DOHH2 (cell line): ENCODE data around the gene NR1H2.
A peak's percentile ranks its signal among the peaks of the same experiment; 100 is the strongest.
"Not testable (repeated sequence)": the region's sequence is repeated elsewhere in the genome, so short reads cannot be mapped to it uniquely, and the experiment has no call there.

Experiments used
- H3F3A ChIP-seq: fragments of 200-600 bp; sonication (generic), shearing (Covaris generic); 2 replicates; pipeline ENCODE4 v1.6.0; 2016; ENCODE audit warnings: antibody characterized with exemption, mild to moderate bottlenecking; ENCODE audit not compliant: control insufficient read depth, insufficient read depth
- H3K27ac ChIP-seq: fragments of 200-600 bp; sonication (generic); 2 replicates; pipeline ENCODE4 v1.5.1; 2014; ENCODE audit warnings: low read depth, mild to moderate bottlenecking, low read length, moderate library complexity
- H3K27me3 ChIP-seq: fragments of 200-600 bp; sonication (generic); 2 replicates; pipeline ENCODE4 v1.6.1; 2014; ENCODE audit warnings: mild to moderate bottlenecking, low read length, mixed read lengths; ENCODE audit not compliant: control insufficient read depth
- H3K36me3 ChIP-seq: fragments of 200-600 bp; sonication (generic); 2 replicates; pipeline ENCODE4 v1.6.1; 2014; ENCODE audit warnings: mild to moderate bottlenecking, low read length, moderate library complexity, mixed read lengths; ENCODE audit not compliant: control insufficient read depth
- H3K4me1 ChIP-seq: fragments of 200-600 bp; sonication (generic); 2 replicates; pipeline ENCODE4 v1.6.1; 2014; ENCODE audit warnings: mild to moderate bottlenecking, low read length, mixed read lengths; ENCODE audit not compliant: control insufficient read depth
- H3K4me2 ChIP-seq: fragments of 200-600 bp; sonication (generic); 2 replicates; pipeline ENCODE4 v1.6.0; 2014; ENCODE audit warnings: mild to moderate bottlenecking, low read length, moderate library complexity
- H3K4me3 ChIP-seq: fragments of 200-600 bp; sonication (generic); 2 replicates; pipeline ENCODE4 v1.5.1; 2014; ENCODE audit warnings: mild to moderate bottlenecking, low read length, mixed read lengths
- H3K79me2 ChIP-seq: fragments of 200-600 bp; sonication (generic); 2 replicates; pipeline ENCODE4 v1.6.1; 2014; ENCODE audit warnings: mild to moderate bottlenecking, low read length, mixed read lengths; ENCODE audit not compliant: control insufficient read depth
- H3K9me2 ChIP-seq: fragments of 200-600 bp; sonication (generic); replicated peaks from 2 replicates; pipeline ENCODE4 v1.6.1; 2014; ENCODE audit warnings: mild to moderate bottlenecking, low read length, mixed read lengths; ENCODE audit not compliant: control insufficient read depth
- H3K9me3 ChIP-seq: fragments of 200-600 bp; sonication (generic); 2 replicates; pipeline ENCODE4 v1.6.1; 2014; ENCODE audit warnings: antibody characterized with exemption, low read length, mixed read lengths; ENCODE audit not compliant: control insufficient read depth, insufficient read depth
- H4K20me1 ChIP-seq: fragments of 200-600 bp; sonication (generic); 2 replicates; pipeline ENCODE4 v1.6.0; 2014; ENCODE audit warnings: low read depth, mild to moderate bottlenecking, antibody characterized with exemption, low read length, moderate library complexity; ENCODE audit not compliant: control insufficient read depth, insufficient read depth
- CTCF ChIP-seq: fragments of 200-600 bp; sonication (generic); IDR thresholded peaks from one replicate; pipeline ENCODE4 v1.5.1; 2014; ENCODE audit warnings: antibody characterized with exemption, mild to moderate bottlenecking, low read depth, low read length; ENCODE audit not compliant: poor library complexity, severe bottlenecking
- EZH2phosphoT487 ChIP-seq: fragments of 200-600 bp; sonication (generic); IDR thresholded peaks from 2 replicates; pipeline ENCODE4 v1.6.1; 2017; ENCODE audit warnings: borderline replicate concordance, mild to moderate bottlenecking, antibody characterized with exemption, low read length, moderate library complexity, mixed read lengths

Gene NR1H2

GRCh38 chr19:50328224-50328872 is 47.9 kb upstream of the NR1H2 start:
- Histone ChIP-seq H3K4me3 (peak overlapping the region; percentile 71), H3K4me1 (peaks cover 70% of the 10 kb centered on the region), H3K9me2 (no peaks in the 10 kb centered on the region), H3K36me3 (peaks cover 14% of the 10 kb centered on the region), H3K4me2 (peak overlapping the region; percentile 77), H3K9me3 (no peaks in the 10 kb centered on the region), H4K20me1 (peaks cover 27% of the 10 kb centered on the region), H3K79me2 (peaks cover 19% of the 10 kb centered on the region), H3K27ac (no peak overlapping the region), H3F3A (peaks cover 20% of the 10 kb centered on the region), H3K27me3 (peaks cover 25% of the 10 kb centered on the region)
- TF ChIP-seq CTCF (no peak), EZH2phosphoT487 (no peak)

- Histone ChIP-seq H3K4me2 (peak overlapping the region; percentile 77; the same call in 1 of the 2 replicates), H3K9me3 (no peaks in the 10 kb centered on the region), H3K27ac (no peak overlapping the region), H3K36me3 (peaks cover 19% of the 10 kb centered on the region), H4K20me1 (peaks cover 27% of the 10 kb centered on the region), H3K9me2 (no peaks in the 10 kb centered on the region), H3K4me3 (peak overlapping the region; percentile 71; the same call in 1 of the 2 replicates), H3F3A (peaks cover 20% of the 10 kb centered on the region), H3K27me3 (peaks cover 25% of the 10 kb centered on the region), H3K79me2 (peaks cover 19% of the 10 kb centered on the region), H3K4me1 (peaks cover 74% of the 10 kb centered on the region)
- no peak for TF ChIP-seq EZH2phosphoT487
- no peak for TF ChIP-seq CTCF
These were observed 47.4 kb upstream of the NR1H2 start for GRCh38 chr19:50328873-50329145.

DNA sequence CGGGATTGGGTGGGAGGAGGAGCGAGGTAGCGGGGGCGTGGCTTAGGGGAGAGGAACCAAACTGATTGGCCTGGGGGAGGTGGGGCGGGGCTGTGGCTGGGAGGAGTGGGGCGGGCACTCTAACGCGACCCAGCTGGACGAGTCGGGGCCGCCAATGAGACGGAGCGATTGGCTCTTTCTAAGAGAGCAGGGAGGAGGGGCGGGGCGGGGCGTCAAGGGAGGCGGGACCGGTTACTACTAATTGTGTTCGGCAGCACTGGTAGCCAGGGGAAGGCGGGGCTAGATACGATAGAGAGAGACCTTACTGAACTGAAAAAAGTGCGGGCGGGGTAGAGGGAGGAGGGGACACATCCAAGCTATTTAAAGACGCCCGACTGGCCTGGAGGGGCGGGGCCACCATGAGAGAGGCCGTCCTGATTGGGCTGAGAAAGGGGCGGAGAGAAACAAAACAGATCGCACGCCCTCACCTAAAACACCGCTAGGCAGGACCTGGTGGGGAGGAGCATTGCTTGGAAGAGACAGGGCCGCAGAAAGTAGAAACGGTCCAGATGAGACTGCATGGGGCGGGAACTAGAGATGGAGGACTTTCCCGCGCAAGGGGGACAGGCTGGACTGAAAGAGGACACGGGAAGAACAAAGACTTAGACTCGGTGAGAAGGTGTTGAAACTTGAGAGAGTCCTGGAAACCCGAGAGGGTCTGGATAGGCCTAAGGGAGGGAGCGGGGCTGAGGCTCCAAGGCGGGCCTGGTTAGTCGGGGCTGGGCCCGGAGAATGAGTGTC is 46.9 kb upstream of the NR1H2 start, which contains the start of gene KCNC3:
KCNC3 (minus strand) TSS at position 232 of the 780 bp plus-strand sequence. CDS start 295 bp downstream, outside the sequence.
- H3K9me3 ChIP-seq, result no peaks in the 10 kb centered on the region
- peak within 1 kb of the TSS; percentile 84 for H3K4me3 ChIP-seq
- peak within 1 kb of the TSS; percentile 99 for H3K4me2 ChIP-seq
- peaks cover 25% of the 10 kb centered on the region for H3K27me3 ChIP-seq
- no peaks in the 10 kb centered on the region for H3K9me2 ChIP-seq
- TF ChIP-seq EZH2phosphoT487, result no peak
- peaks cover 79% of the 10 kb centered on the region for H3K4me1 ChIP-seq
- H3F3A ChIP-seq, result peaks cover 23% of the 10 kb centered on the region
- H3K36me3 ChIP-seq, result peaks cover 24% of the 10 kb centered on the region
- peak within 1 kb of the TSS; percentile 85 for H3K27ac ChIP-seq
- H4K20me1 ChIP-seq, result peaks cover 27% of the 10 kb centered on the region
- H3K79me2 ChIP-seq, result peaks cover 22% of the 10 kb centered on the region

- Histone ChIP-seq H3K27ac (peak overlapping the region; percentile 85), H3K4me2 (peak overlapping the region; percentile 99), H3K79me2 (peaks cover 22% of the 10 kb centered on the region), H3K4me3 (peak overlapping the region; percentile 84), H3K36me3 (peaks cover 30% of the 10 kb centered on the region), H3K27me3 (peaks cover 25% of the 10 kb centered on the region), H4K20me1 (peaks cover 23% of the 10 kb centered on the region), H3K4me1 (peaks cover 85% of the 10 kb centered on the region), H3F3A (peaks cover 23% of the 10 kb centered on the region)
- not testable (repeated sequence) for H3K9me3 ChIP-seq, H3K9me2 ChIP-seq
These were observed 46.3 kb upstream of the NR1H2 start for GRCh38 chr19:50329926-50330294.
